NCI-H1105 (cell line): Measurements from ENCODE around the gene WWC1.
"Not testable (repeated sequence)": the region's sequence is repeated elsewhere in the genome, so short reads cannot be mapped to it uniquely, and the experiment has no call there.

Experiments
- DNase-seq: peaks from one replicate; lab custom pipeline; 2025; lab: John Stamatoyannopoulos, UW

Gene WWC1

DNA sequence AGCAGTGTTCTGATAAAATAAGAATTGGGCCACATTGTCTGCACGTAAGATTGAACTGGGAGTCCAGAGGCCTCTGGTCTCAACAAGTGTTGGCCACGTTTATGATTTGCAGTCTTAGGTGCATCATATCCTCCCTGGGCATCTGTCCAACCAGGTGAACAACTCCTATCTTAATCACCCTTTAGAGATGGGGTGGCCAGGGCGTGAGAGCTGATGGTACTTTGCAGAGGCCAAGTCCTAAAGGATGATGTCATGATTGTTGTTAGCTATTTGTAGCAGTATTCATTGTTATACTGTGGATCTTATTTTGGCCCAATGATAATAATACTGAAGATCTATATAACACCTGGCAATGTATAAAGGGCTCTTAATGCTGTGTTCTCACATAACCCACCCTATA, 121.6 kb downstream of the WWC1 start:
- no peak for DNase-seq

- no peak for DNase-seq
Observed at GRCh38 chr5:168413596-168413995, 122.2 kb downstream of the WWC1 start.

DNA sequence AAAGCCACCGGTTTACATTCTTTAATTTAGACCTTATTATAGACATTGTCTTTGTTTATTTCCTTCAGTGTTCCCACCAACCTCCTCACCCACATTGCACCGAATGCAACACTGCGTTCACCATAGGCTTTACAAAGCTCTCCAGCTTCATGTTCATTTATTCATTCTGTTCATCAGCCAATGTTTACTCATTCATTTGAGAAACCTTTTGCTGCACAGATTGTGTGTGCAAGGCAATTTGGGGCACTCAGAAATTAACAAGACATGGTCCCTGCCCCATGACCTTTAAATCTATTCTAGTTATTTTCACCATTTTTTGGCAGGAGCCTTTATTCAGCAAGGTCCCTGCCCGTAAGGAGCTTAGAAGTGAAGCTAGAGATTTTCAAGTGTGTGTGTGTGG, 124.0 kb downstream of the WWC1 start:
- no peak for DNase-seq

GRCh38 chr5:168415971-168416370, 124.5 kb downstream of the WWC1 start:
- no peak for DNase-seq

GRCh38 chr5:168417731-168418429, 126.4 kb downstream of the WWC1 start:
- no peak for DNase-seq

DNA sequence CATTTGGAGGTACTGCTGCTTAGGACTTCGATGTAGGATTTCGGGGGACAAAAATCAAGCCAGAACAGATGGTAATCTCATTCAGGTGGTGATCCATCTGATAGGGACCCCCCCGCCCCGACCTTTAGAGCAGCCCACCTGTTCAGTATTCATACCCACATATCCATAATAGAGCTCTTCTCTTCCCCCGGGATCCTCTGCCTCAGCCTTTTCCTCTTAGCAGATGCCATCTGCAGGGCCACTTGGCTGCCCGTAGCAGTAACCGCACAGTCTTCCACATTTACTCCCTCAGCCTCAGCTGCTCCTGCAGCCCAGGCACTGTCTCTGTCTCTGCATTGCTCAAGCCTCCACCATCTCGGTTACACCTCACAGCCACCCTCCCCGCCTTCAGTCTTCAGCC, 129.0 kb downstream of the WWC1 start:
- DNase-seq, result no peak

DNA sequence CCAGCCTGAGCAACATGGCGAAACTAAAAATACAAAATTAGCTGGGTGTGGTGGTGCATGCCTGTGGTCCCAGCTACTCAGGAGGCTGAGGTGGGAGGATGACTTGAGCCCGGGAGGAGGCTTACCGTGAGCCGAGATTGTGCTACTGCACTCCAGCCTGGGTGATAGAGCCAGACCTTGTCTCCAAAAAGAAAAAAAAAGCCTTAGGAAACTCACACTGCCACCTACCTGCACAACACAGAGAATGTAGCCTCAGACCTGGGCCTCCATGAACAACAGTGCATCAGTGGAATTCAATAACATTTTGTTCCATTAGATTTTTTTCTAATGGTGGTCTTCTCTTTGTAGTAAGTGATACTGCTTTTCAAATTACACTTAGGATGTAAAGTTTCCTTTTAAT, 131.0 kb downstream of the WWC1 start:
- DNase-seq, result no peak

DNA sequence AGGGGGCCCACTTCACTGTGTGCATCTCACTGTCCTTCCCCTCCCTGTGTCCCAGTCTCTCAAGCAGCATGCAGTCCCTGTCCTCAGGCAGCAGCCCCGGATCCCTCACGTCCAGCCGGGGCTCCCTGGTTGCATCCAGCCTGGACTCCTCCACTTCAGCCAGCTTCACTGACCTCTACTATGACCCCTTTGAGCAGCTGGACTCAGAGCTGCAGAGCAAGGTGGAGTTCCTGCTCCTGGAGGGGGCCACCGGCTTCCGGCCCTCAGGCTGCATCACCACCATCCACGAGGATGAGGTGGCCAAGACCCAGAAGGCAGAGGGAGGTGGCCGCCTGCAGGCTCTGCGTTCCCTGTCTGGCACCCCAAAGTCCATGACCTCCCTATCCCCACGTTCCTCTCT, 132.0 kb downstream of the WWC1 start:
- no peak for DNase-seq

GRCh38 chr5:168423971-168424370, 132.5 kb downstream of the WWC1 start:
- no peak for DNase-seq

DNA sequence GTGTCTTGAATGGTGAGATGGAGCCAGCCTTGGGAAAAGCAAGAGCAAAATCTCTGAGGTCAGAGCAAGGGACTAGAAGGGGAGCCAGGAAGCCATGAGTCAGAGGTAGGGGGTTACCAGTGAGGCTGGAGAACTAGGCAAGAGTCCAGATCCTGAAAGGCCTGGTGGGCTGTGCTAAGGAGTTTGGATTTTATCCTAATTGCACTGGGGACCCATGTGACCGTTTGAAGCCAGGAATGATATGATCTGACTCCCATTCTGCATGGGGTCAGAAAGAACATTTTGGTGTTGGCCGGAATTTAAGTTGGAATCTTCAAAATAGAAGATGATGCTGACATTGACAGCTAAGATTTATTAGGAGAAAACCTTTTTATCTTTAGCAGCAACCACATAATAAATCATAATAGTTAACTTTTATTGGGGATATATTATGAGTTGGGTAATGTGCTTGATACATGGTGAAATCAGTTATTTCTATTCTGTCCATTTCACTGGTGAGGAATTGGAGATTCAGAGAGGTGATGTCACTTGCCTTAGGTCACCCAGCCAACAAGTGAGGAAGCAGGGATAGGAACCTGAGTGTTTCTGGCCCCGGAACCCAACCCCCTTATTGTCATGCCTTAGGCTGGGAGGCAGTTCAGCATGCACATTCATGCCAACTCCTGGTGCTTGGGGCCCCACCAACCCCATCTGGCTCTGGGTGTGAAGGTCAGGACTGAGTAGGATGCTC, 133.3 kb downstream of the WWC1 start:
- DNase-seq, result no peak

GRCh38 chr5:168426007-168426863, 134.8 kb downstream of the WWC1 start:
- DNase-seq, result no peak

DNA sequence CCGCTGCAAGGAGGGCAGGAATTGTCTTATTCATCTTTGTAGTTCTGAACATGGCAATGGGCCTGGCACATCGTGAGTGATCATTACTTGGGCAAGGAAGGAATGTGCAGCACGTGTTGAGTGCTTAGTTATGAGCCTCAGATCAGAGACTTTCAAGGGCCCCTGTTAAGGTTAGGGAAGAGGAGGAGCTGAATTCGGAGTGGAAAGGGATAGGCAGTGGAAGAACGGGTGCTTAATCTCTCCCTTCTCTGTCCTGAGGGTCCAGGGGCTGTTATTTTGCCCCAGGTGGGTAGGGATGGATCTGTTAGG, 135.4 kb downstream of the WWC1 start:
- no peak for DNase-seq

GRCh38 chr5:168427224-168427623, 135.8 kb downstream of the WWC1 start:
- no peak for DNase-seq

DNA sequence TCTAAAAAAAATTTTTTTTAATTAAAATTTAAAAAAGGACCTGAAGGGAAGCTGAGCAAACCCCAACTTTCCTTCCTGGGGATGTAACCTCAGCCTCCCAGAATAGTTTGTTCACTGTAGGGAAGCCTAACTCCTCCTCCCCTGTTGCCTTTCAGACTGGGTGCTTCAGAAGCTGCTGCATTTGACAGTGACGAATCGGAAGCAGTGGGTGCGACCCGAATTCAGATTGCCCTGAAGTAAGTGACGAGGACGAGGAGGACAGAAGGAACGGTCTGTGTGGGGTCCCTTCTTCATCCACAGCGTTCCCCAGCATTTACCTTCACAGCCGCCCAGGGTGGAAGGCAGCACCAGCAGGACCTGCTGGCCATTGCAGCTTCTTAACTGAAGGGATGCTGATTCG, 137.1 kb downstream of the WWC1 start:
- no peak for DNase-seq

- DNase-seq, result no peak
Observed at GRCh38 chr5:168430296-168430695, 138.9 kb downstream of the WWC1 start.

DNA sequence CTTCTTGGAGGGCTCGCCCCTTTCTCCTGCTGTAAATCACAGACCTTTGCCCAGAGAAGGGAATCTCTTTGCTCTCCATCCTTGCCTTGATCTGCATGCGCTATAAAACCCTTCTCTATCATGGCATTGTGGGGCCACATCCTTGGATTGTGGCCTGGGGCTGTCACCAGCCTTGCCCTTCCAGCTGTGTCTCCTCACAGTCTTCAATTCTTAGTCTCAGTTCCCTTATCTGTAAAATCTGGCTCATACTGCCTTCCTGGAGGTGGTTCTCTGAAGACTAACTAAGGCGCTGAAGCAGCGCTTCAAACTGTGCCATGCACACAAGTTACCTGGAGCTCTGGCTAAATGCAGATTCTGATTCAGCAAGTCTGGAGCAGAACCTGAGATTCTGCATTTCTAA, 141.5 kb downstream of the WWC1 start:
- DNase-seq, result no peak

- peak; percentile 4 for DNase-seq
Observed at GRCh38 chr5:168434001-168434400, 142.6 kb downstream of the WWC1 start.

DNA sequence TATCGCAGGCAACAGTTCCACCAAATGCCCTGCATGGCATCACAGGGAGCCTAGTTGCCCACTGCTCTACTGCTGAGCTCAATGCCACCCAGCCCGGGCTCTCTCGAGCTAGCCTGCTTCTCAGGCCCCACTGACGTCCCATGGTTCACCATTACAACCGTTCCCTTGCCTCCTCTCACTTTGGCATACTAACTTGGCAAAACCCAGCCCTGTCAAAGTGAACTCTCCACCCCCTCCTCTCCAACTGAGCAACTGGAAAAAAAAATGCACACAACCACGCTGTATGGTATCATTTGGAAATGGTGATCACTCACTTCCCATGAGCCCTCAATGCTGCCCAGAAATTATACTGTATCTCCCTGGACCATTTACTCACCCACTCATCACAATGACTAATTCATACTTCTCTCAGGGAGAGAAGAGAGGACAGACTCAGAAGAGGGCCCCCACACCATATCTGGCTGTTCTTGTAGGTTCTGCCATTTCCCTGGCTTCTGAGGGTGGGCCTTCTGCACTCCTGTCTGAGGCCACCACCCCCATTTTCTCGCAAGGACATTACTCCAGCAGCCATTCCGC, 143.4 kb downstream of the WWC1 start:
- no peak for DNase-seq

DNA sequence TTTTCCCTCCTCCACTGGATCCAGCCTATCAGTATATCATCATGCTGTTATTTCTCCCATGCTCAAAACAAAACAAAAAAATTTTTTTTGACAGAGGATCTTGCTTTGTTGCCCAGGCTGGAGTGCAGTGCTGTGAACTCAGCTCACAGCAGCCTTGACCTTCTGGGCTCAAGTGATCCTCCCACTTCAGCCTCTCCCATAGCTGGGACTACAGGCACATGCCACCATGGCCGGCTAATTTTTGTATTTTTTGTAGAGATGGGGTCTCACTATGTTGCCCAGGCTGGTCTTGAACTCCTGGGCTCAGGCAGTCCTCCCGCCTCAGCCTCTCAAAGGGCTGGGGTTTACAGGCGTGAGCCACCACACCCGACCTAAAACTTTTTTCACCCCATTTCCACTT, 143.9 kb downstream of the WWC1 start:
- not testable (repeated sequence) for DNase-seq

DNA sequence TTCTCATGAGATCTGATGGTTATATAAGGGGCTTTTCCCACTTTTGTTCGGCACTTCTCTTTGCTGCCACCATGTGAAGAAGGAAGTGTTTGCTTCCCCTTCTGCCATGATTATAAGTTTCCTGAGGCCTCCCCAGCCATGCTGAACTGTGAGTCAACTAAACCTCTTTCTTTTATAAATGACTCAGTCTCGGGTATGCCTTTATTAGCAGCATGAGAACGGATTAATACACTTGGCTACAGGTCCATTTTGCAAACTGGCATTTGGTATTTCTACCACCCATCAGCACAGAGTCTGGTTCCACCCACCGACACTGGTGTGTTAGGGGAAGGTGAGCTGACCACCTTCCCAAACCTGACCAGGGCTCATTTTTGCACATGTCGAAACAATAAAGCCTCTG, 146.9 kb downstream of the WWC1 start:
- no peak for DNase-seq

GRCh38 chr5:168443533-168443932, 152.1 kb downstream of the WWC1 start:
- no peak for DNase-seq

DNA sequence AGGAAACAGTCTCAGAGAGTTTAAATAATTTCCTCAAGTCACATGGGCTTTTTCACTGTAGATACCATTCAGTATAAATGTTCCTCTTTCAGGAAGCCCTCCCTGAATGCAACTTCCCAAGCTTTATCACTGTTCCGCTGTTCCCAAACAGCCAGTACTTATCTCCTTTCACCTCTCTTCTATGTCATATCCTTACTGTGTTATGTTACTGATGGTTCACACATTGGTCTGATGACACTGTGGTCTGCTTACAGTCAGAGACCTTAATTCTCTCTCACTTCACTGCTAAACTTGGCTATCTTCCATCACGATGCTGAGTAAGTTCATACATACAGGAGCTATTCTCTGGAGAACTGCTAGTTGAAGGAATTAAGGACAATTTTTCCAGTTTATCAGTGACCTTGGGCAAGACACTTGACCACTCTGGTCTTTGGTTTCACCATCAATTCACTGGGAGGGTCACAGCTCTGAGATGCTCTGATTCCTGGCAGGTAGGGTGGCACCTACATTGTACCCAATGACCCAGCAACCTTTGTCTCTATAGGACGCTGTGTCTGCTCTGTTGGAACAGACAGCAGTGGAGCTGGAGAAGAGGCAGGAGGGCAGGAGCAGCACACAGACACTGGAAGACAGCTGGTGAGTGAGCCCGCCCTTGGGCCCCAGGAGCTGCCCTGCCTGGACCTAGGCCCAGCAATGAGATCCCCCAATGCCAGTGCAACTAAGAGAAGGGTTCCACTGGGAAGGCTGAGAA, 152.7 kb downstream of the WWC1 start:
- no peak for DNase-seq
